ENCODE results near the gene METTL1. TPM values are rescaled to one million over a fixed set of nuclear protein-coding genes. Genes with fewer than 3 reads are reported as not detected.

The METTL1 gene
- total RNA-seq, 2 donors from 2014 or later, result 16.6 to 22.8 TPM

GRCh38 chr12:57719777-57720605 is 51.9 kb downstream of the METTL1 start:
- DNase-seq (ENCODE audit: low spot score), result no peak
- intact Hi-C loops (cut with DNase I), result no loop called here

- DNase-seq (ENCODE audit: low spot score), result no peak
- intact Hi-C loops (cut with DNase I), result no loop called here
Measured at GRCh38 chr12:57718641-57719528, 53.0 kb downstream of the METTL1 start.

Small RNAs within 50 kb of the gene (microRNA-seq; reads per million reads assigned to microRNA genes)
- 0 reads per million in 2 donors for gene MIR6759 (ENCODE audit: borderline microRNAs expressed in 2 of 2)

Other genes with a start within 250 kb of the METTL1 start
- 10 to 100 TPM; 46.5 to 49.1 TPM for gene MBD6, start 249.3 kb downstream of the METTL1 start, total RNA-seq
- gene DCTN2, start 224.9 kb downstream of the METTL1 start, total RNA-seq, result 100 to 1,000 TPM in 1 of 2 donors, 10 to 100 TPM in 1; 90.6 to 104 TPM
- under 1 TPM; 0.10 to 0.14 TPM for gene KIF5A, start 222.1 kb downstream of the METTL1 start, total RNA-seq
- 10 to 100 TPM; 26.0 to 27.4 TPM for gene PIP4K2C, start 180.9 kb downstream of the METTL1 start, total RNA-seq
- gene DTX3, start 167.3 kb downstream of the METTL1 start, total RNA-seq, result 10 to 100 TPM; 32.4 to 35.6 TPM
- 10 to 100 TPM; 78.8 to 82.8 TPM for gene ARHGEF25, start 160.7 kb downstream of the METTL1 start, total RNA-seq
- 1 to 10 TPM; 4.3 to 6.0 TPM for gene B4GALNT1, start 138.9 kb downstream of the METTL1 start, total RNA-seq
- gene OS9, start 78.0 kb downstream of the METTL1 start, total RNA-seq, result 100 to 1,000 TPM; 186 to 279 TPM
- 1 to 10 TPM; 1.8 to 2.2 TPM for gene AGAP2, start 33.4 kb downstream of the METTL1 start, total RNA-seq
- gene TSPAN31, start 27.1 kb downstream of the METTL1 start, total RNA-seq, result 10 to 100 TPM; 20.1 to 26.3 TPM
- 10 to 100 TPM; 65.3 to 66.0 TPM for gene CDK4, start 19.8 kb downstream of the METTL1 start, total RNA-seq
- gene MARCHF9, start 17.0 kb downstream of the METTL1 start, total RNA-seq, result 1 to 10 TPM; 7.4 to 9.4 TPM
- 1 to 10 TPM in 1 of 2 donors, under 1 TPM in 1; 0.57 to 1.1 TPM for gene CYP27B1, start 5.0 kb downstream of the METTL1 start, total RNA-seq
- gene EEF1AKMT3, start 509 bp upstream of the METTL1 start, total RNA-seq, result 1 to 10 TPM; 7.9 to 9.3 TPM
- 10 to 100 TPM; 15.9 to 16.4 TPM for gene TSFM, start 10.7 kb upstream of the METTL1 start, total RNA-seq
- gene AVIL, start 46.6 kb upstream of the METTL1 start, total RNA-seq, result 1 to 10 TPM; 5.6 to 6.3 TPM
- 100 to 1,000 TPM; 135 to 138 TPM for gene CTDSP2, start 74.6 kb upstream of the METTL1 start, total RNA-seq
- gene ATP23, start 169.5 kb upstream of the METTL1 start, total RNA-seq, result 1 to 10 TPM; 5.6 to 5.7 TPM